ENCODE measurements around the gene ACAP3. TPM values are rescaled to one million over a fixed set of nuclear protein-coding genes. Genes with fewer than 3 reads are reported as not detected.

ACAP3 gene
- total and polyA plus RNA-seq, 2 experiments from 2014 or later, result 8.1 to 31.9 TPM

- Histone ChIP-seq H3K36me3 (ENCODE audit: insufficient read depth) (no peaks in the 10 kb centered on the region), H3K4me2 (no peak overlapping the region), H3K4me3 (no peak overlapping the region), H3F3A (replicated peaks; ENCODE audit: low read depth) (no peaks in the 10 kb centered on the region), H4K20me1 (replicated peaks; ENCODE audit: insufficient read depth) (no peaks in the 10 kb centered on the region), H3K4me1 (ENCODE audit: insufficient read depth) (peaks cover 7% of the 10 kb centered on the region; the same call in 1 of the 2 replicates), H3K27ac (ENCODE audit: low read depth) (no peak overlapping the region), H3K79me2 (replicated peaks; ENCODE audit: insufficient read depth) (peaks cover 5% of the 10 kb centered on the region; the same call in 1 of the 2 replicates), H3K9me2 (ENCODE audit: insufficient read depth) (no peaks in the 10 kb centered on the region), H2AFZ (no peak overlapping the region), H3K27me3 (ENCODE audit: insufficient read depth) (no peaks in the 10 kb centered on the region)
- DNase-seq (ENCODE audit: low spot score) (no peak), ATAC-seq (no peak)
- H3K4me3 Mint-ChIP-seq, result no peak overlapping the region
- H3K27me3 Mint-ChIP-seq (ENCODE audit: insufficient read depth, low read depth, poor library complexity), result peaks cover 15% of the 10 kb centered on the region
- no peaks in the 10 kb centered on the region for H3K9me3 Mint-ChIP-seq
- peaks cover 20% of the 10 kb centered on the region; the same call in 2 of the 3 replicates for H3K4me1 Mint-ChIP-seq
- TF ChIP-seq ETS1 (IDR thresholded peaks at IDR 0.05) (no peak), POLR2AphosphoS5 (IDR thresholded peaks at IDR 0.05; ENCODE audit: low read depth) (no peak), REST (IDR thresholded peaks at IDR 0.05; ENCODE audit: unreplicated experiment) (no peak), ZNF331 (CRISPR knock-in tag; IDR thresholded peaks at IDR 0.05; ENCODE audit: low read depth) (no peak), STAT1 (IDR thresholded peaks at IDR 0.05; ENCODE audit: unreplicated experiment) (no peak), CTCF (conservative IDR thresholded peaks at IDR 0.05; ENCODE audit: low read depth in 2 of 2) (no peak), EZH2phosphoT487 (IDR thresholded peaks at IDR 0.05; ENCODE audit: unreplicated experiment) (no peak), JUNB (IDR thresholded peaks at IDR 0.05; ENCODE audit: unreplicated experiment) (no peak), ZNF462 (CRISPR knock-in tag; IDR thresholded peaks at IDR 0.05) (no peak), NANOG (IDR thresholded peaks at IDR 0.05; ENCODE audit: borderline replicate concordance) (no peak), ZNF114 (CRISPR knock-in tag; IDR thresholded peaks at IDR 0.05) (no peak), EZH2 (IDR thresholded peaks at IDR 0.05; ENCODE audit: low read depth, unreplicated experiment) (no peak), CREB1 (CRISPR knock-in tag; IDR thresholded peaks at IDR 0.05; ENCODE audit: low read depth) (no peak)
- H3K36me3 Mint-ChIP-seq (ENCODE audit: low read depth), result no peaks in the 10 kb centered on the region; the same call in 2 of the 3 replicates
- H3K27ac Mint-ChIP-seq, result no peak overlapping the region
These were observed 4.0 kb downstream of the ACAP3 start for GRCh38 chr1:1303736-1304135.

Data from GM23338 (cell line).